HG03521 (cell line): Measurements from ENCODE around the gene DMAC2.
"Not testable (repeated sequence)": the region's sequence is repeated elsewhere in the genome, so short reads cannot be mapped to it uniquely, and the experiment has no call there.

Experiments
- ATAC-seq: cut with Tn5 transposase; IDR thresholded peaks from one replicate; pipeline ENCODE4 v1.9.1; 2021; ENCODE audit warnings: mild to moderate bottlenecking, moderate library complexity; ENCODE audit not compliant: unreplicated experiment

DMAC2 gene

DNA sequence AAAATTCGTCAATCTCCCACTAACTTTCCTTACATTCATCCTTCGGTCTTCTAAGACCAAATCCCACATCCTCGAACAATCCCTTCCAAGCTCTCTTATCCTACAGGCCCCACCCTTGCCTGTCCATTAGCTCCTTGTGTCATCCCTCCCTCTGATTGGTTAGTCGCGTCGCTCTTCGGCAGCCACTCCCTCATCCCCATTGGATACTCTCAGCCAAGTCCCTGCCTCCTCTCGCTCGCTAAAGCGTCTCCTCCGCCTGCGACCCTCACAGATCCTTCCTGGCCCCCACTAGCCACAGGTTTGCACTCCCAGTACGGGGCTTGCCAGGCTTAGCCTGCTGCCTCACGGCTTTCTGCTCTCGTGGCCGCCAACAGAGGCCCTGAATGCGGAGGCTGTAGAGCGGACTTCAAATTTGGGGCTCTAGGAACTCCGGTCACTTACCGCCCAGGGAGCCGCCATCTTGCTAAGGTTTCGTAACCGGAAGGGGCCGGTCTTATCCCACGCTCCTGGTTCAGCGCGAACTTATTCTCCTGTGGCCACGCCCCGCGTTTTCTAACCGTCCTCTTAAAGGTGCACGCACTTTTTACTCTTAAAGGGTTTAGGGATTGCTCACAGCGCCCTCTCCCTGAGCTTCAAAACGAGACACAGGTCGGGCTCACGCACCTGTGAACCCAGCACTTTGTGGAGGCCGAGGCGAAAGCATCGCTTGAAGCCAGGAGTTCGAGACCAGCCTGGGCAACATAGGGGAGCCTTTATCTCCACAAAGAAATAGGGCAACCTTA, at the start of gene DMAC2:
TSS of gene DMAC2 (minus strand) at position 472 of the 782 bp plus-strand sequence. CDS start at position 459, 13 bp downstream.
- peak; percentile 86 for ATAC-seq

DNA sequence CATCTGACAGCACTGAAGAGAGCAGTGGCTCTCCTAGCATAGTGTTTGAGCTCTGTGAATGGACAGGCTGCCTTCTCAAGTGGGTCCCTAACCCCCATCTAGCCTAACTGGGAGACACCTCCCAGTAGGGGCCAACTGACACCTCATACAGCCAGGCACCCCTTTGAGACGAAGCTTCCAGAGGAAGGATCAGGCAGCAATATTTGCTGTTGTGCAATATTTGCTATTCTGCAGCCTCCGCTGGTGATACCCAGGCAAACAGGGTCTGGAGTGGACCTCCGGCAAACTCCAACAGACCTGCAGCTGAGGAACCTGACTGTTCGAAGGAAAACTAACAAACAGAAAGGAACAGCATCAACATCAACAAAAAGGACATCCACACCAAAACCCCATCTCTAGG, 47.2 kb upstream of the DMAC2 start:
- not testable (repeated sequence) for ATAC-seq

GRCh38 chr19:41484822-41485221, 45.1 kb upstream of the DMAC2 start:
- ATAC-seq: no peak

GRCh38 chr19:41480336-41480735, 40.6 kb upstream of the DMAC2 start:
- no peak for ATAC-seq

DNA sequence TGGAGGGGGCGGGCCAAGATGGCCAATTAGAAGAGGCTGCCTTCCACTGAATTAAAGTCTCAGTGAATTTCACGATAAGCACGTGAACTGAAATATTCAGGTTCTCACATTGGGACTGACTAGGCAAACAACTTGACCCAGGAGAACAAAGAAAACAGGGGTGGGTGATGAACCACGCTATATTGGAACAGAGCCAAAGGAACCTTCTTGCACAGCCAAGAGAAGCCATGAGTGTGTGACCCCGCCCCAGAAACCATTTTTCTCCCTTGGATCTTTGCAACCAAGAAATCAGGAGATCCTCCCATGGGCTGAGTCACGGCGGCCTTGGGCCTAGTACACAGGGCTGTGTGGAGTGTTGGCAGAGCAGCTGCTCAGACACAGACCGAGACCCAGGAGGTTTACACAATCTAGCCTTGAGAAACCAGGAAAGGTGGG, 40.1 kb upstream of the DMAC2 start:
- ATAC-seq: no peak

DNA sequence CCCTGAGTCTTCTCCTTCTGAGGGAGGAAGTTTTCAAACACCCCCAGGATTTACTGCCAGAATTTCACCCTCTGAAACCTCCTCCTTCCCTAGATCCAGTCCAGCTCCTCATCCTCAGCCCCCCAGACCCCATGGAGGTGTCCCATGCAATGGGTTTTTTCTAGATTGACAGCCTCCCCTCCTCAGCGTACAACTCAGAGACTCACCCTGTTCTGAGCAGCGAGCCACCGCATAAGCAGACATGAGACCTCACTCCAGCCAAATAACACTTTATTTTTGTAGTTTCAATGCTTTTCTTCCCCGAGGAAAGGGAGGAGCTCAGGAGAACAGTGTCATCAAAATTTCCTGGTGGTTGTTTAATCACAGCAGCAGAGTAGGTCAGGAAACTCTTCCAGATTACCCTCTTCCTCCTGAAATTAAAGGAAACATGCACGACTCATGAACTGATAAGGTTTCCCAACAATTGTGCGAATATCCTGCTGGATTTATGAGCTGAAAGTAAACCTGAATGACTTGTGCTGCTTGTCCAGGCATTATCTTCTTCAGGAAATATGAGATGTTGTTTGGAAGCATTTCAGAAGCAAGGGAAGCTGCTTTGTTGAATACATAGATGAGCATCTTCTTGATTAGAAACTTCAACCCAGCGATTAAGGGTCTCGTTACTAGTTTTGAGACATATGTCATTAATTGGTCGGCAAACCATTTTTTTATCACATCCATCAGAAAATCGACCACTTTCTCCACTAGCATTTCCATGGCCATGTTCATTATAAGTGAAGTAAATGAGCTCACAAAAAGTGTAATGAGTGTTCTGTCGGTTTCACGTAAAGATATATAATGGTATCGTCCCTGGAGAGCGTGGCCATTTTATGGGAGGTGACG, 39.4 kb upstream of the DMAC2 start:
- no peak for ATAC-seq

DNA sequence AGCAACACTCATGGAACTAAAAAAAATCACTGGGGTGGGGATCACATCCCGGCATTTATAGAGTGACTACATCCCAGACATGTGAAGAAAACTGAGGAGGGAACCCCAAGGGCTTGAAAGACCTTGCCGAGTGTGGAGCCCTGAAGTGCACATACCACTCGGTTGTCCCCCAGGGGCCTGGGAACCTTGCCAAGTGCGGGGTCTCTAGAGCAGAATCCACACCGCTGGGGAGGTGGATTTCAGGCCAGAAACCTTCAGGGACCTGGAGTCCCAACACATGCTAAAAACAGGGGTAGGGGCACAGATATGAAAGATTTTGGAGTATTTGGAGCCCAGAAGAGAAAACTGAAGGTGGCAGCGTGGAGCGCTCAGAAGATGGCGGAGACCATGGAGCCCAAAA, 38.5 kb upstream of the DMAC2 start:
- ATAC-seq: no peak

DNA sequence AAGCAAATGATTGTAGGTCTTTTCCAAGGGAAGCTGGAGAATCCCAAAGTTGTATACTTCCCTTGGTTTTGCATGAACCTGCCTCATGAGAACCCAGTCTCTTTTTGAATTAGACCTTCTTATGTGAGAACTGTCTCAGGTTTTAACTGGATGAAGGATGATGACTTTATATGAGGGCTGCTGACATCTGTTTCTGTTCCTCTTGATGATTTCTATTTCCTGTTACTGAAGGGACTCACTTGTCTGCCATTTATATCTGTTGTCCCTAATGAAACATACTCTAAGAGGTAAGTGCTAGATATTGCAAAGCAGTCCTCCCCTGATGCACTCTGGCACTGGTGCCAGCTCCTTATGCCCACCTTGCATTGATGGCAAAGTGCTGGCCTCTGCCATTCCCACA, 36.9 kb upstream of the DMAC2 start:
- no peak for ATAC-seq

- not testable (repeated sequence) for ATAC-seq
Observed at GRCh38 chr19:41463257-41464256, 23.8 kb upstream of the DMAC2 start.

- no peak for ATAC-seq
Observed at GRCh38 chr19:41462497-41462896, 22.8 kb upstream of the DMAC2 start.

- peak; percentile 89 for ATAC-seq
Observed at GRCh38 chr19:41457241-41457640, 17.5 kb upstream of the DMAC2 start.

GRCh38 chr19:41456342-41456918, 16.7 kb upstream of the DMAC2 start:
- ATAC-seq: no peak

DNA sequence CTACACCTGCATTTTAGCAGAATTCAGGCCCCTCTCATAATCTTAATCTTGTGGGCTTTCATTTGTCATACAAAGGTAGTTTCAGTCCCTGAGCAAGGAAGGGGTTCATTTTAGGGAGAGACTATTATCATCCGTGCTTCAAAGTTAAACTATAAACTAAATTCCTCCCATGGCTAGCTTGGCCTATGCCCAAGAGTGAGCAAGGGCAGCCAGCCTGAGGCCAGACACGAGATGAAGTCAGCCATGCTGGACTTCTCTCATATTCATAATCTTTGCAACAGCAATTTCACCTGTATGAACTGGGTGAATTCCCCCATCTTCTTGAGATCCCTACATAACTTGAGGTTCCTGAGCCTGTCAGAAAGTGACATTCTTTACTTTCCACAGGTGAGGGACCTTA, 16.2 kb upstream of the DMAC2 start:
- no peak for ATAC-seq

- ATAC-seq: no peak
Observed at GRCh38 chr19:41452584-41453275, 13.0 kb upstream of the DMAC2 start.

DNA sequence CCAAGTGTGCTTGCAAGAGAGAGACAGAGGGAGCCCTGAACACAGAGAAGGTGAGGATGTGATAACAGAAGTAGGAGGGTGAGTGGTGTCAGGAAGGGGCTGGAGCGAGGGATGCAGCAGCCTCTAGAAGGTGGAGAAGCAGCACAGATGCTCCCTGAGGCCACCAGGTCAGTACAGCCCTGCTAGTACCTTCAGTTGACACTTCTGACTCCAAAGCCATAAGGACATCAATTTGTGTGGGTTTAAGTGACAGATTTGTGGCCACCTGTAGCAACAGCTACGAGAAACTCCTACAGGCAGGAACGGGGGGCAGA, 10.1 kb upstream of the DMAC2 start:
- ATAC-seq: no peak

DNA sequence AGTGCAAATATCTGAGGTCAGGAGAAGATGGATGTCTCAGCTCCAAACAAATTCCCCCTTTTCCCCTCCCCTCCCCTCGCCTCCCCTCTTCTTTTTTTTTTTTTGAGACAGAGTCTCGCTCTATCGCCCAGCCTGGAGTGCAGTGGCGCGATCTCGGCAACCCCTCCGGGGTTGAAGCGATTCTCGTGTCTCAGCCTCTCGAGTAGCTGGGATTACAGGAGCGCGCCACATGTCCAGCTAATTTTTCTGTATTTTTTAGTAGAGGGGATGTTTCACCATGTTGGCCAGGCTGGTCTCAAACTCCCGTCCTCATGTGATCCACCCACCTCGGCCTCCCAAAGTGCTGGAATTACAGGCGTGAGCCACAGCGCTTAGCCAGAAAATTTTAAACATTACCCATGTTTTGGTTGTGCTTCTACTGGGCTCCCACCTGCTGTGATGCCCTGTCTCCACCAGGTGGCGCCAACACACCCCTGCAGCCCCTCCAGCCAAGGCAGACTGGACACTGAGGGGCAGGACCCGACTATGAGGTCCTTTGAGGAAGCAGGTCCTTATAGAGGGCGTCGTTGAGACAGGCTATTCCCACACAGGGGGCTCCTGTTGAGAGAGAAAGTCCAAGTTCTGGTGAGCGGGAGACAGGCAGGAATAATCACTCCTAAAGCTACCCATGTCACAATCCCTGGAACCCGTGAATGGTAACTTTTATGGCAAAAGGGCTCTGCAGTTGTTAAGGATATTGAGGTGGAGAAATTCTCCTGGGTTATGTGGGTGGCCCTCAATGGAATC, 9.6 kb upstream of the DMAC2 start:
- ATAC-seq: no peak

DNA sequence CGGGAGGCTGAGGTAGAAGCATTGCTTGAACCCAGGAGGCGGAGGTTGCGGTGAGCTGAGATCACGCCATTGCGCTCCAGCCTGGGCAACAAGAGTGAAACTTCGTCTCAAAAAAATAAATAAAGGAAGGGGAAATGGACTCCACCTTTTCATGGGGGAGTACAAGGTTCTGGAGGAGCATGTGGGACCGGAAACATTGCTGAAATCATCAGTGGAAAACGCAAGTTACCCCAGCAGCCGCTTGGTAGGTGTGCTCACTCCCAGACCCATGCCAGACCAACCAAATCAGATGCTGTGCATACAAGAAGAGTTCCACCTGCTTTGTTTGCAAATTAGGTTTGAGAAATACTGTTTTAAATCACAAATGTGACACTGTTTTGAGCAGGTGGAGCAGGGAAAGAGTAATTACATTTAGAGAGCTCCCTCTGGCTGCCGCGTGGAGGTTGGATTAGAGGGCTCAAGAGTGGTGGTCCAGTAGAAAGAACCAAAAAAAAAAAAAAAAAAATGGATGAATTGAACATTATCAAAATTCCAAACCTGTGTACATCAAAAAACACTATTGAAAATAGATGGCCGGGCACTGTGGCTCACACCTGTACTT, 8.1 kb upstream of the DMAC2 start:
- no peak for ATAC-seq

DNA sequence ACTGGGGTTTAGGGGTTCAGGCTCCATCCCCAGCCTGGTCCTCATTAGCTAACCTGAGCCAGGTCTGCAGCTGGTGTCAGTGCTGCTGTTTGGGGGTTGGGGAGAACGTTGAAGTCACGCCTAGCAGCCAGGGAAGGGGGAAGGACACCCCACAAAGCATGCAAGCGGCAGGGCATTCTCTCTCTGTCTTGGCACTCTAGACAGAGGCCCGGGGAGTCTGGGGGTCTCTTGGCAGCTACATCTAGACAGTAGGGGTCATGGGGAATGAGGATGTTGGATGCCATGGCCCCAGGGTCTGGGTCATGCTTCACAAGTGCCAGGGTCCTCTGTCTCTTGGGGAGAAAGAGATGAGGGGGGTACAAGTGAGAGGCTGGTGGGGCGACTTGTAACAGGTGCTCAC, 5.9 kb upstream of the DMAC2 start:
- no peak for ATAC-seq
